ENCODE measurements around the gene FAM3D.
A peak's percentile ranks its signal among the peaks of the same experiment; 100 is the strongest.
"Not testable (repeated sequence)": the region's sequence is repeated elsewhere in the genome, so short reads cannot be mapped to it uniquely, and the experiment has no call there.

The FAM3D gene

DNA sequence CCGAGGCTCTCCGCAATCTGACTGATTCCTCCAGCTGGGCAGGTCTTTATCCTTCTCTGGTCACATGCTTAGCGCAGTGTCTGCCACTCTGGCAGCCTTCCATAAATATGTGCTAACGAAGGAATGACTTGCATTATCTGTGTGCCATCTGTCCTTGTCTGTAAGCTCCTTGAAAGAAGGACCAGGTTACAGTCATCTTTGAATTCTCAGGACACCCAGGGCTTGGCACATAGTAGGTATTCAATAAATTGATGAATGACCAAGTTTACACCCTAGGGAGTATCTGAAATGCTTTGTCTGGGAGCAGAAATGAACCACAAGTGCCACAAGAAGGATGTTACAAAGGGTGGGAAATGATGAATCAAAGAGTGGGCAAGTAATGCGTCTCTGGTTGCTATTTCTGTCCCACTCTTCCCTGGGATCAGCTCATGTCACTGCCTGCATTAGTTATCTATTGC is 16.5 kb upstream of the FAM3D start:
- peak; percentile 41 for DNase-seq

GRCh38 chr3:58681863-58682262 is 15.3 kb upstream of the FAM3D start:
- DNase-seq: no peak

GRCh38 chr3:58680879-58681525 is 14.4 kb upstream of the FAM3D start:
- DNase-seq: no peak

DNA sequence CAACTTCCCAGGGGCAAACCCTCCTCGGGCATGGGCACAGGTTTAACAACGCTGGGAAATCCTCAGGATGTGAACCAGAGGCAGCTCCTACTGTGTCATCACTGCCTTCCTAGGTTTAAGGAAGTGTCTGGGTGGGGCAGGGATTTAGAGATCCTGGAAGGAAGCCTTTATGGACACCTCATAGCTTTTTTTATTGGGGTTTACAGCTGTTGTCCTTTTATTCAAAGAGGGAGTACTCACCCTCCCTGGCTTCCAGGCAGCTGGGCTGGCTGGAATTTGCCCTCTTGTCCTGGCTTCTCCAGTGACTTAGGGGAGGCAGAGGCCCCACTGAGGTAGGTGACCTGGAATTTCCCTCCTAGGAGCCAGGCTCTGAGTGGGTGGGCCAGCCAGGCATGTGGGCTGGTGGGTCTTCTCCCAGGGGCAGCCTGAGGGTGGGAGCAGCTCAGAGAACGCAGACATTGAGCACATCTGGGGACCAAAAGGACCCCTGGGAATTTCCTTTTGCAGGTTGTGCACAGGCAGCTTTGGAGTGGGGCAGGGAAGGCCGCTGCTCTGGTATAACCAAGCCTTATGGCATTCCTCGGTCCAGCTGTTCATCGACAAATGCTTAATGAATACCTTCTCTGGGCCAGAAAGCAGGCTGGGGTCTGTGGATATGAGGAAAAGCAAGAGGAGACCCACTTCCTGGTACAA is 13.5 kb upstream of the FAM3D start:
- DNase-seq: no peak

GRCh38 chr3:58679446-58679845 is 12.9 kb upstream of the FAM3D start:
- DNase-seq: no peak

GRCh38 chr3:58678177-58678970 is 11.8 kb upstream of the FAM3D start:
- not testable (repeated sequence) for DNase-seq

DNA sequence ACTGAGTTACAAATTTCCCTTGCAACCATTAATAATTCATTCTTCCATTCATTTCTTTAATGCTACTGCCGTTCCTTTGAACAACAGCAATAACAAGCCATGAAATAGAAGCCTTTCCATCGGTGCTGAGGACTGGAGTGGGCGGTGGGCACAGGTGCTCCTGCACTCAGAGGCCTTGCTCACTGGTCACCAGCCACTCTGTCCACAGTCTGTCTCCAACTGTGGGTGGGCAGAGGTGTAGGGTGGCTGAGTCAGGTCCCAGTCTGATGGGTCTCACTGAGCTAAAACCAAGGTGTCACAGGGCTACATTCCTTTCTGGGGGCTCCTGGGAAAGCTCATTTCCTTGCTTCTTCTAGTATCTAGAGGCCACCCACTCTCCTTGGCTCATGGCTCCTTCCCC is 6.3 kb upstream of the FAM3D start:
- no peak for DNase-seq

DNA sequence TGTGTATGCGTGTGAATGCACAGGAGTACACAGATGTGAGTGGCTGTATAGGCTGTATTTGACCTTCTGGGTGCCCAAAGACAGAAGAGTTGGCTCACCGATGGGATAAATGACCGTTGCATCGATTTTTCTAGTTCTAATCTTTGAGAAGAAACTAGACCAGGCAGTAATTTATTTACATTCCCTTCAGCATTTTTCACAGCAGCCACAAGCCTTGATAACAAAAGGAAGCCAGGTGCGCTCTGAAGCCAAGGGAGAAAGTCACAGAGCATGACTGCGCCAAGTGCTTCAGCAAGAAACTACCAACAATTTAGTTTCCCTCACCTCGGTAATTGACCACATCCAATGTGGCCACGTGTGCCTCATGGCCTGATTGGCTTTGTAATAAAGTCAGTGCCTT is 5.9 kb upstream of the FAM3D start:
- DNase-seq: no peak

DNA sequence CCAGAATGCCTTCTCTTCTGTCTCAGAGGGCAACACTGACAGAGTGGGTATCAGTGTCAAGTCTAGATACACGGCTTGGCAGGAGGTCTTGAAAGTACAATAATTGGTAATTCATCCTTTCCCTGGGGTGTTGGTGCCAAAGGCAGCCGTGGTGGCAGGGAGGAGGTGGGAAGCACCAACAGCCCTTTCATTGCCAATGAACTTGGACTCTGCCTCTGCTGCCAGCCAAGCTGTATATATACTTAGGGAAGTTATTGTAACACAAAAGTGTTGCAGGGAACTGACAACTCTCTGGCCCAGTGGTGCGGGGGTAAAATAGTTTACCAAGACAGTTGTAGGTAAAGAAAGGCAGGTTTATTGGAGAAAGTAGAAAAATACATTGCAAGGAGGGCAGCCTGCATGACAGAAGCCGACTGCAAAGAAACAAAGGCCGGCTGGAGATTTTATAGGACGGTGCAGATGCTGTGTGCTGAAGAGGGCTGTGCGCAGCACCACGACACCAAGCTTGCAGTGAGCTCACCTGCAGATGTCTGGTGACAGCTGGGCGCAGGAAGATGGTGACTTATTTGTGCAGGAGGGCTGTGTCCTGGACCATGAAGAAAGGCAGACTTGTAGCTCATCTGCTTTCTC is 4.0 kb upstream of the FAM3D start:
- no peak for DNase-seq

- DNase-seq: no peak
Observed at GRCh38 chr3:58668247-58668646, 1.7 kb upstream of the FAM3D start.

GRCh38 chr3:58667704-58668103 is 1.1 kb upstream of the FAM3D start:
- DNase-seq: no peak

DNA sequence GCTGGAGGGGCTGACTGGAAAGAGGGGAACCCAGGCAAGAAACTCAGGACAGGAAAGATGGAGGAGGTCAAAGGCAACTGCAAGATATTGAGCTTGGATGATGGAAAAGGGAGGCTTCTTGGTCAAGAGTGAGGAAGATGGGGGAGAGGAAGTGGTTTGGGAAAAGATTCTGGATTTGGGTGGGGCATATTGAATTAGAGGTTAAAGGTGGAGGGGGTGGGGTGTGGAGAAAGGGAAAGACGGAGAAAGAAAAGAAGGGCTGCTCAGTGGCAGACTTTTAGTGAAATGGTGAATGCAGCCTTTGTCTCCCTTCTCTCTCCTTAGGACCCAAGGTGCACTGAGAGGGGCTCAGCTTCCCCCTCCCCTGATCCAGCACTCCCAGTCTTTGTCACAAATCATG is 655 bp upstream of the FAM3D start:
- DNase-seq: no peak

DNA sequence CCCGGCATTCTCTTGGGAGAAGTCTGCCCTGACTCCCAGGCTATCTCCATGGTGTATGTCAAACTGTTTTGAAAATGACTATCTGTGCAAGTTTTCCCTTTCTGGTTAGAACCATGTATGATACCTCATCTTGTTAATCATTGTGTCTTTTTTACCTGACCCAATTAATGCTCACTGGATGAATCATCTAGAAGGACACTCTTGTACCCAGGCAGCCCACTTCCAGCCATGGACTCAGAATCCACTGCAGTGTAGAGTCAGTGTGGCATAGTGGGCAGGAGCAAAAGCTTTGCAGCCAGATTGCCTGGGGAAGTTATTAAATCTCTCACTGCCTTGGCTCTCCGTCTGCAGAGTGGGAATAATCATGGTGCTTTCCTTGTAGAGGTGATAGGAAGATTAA is 1.2 kb downstream of the FAM3D start:
- DNase-seq: no peak

DNA sequence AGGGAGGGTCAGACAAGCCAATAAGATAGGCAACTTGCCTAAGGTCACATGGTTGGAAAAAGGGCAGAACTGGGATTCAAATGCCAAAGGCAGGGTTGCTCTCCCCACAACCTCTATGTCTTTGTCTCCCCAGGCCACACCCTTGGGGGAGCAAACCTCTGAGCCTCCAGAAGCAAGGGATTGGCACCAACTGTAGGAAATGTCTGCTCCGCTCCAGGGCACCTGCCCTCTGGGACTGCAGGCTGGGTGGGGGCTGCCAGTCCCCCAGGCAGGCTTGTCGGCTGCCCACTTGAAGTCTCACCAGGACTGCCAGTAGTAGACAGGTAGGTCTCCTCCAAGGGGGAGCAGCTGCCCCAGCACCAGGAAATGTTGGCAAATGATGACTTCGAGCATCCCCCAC is 2.0 kb downstream of the FAM3D start:
- no peak for DNase-seq

- DNase-seq: no peak
Observed at GRCh38 chr3:58661836-58662420, 4.6 kb downstream of the FAM3D start.

GRCh38 chr3:58660998-58661397 is 5.6 kb downstream of the FAM3D start:
- no peak for DNase-seq

- no peak for DNase-seq
Observed at GRCh38 chr3:58659051-58659675, 7.4 kb downstream of the FAM3D start.

- DNase-seq: no peak
Observed at GRCh38 chr3:58658508-58658907, 8.1 kb downstream of the FAM3D start.

GRCh38 chr3:58657571-58658141 is 8.9 kb downstream of the FAM3D start:
- DNase-seq: no peak

- no peak for DNase-seq
Observed at GRCh38 chr3:58657036-58657520, 9.5 kb downstream of the FAM3D start.

- DNase-seq: no peak
Observed at GRCh38 chr3:58656631-58657030, 9.9 kb downstream of the FAM3D start.

DNA sequence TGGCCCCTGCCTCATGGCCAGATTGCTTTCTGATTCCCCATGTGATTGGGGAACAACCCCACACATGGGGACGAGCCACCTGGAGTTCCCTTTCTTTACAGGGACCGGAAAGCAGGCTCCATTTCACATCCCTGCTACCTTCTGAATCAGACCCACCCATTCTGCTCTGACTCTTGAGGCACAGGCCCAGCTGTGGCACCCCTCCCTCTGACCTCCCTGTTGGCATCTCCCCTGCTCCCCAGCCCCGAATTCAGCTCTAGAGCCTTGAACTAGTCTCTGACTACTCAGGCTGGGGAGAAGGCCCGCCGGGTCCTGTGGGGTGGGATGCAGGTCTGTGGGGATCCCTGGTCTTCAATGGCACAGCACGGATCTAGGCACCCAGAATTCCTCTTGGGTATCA is 12.1 kb downstream of the FAM3D start:
- no peak for DNase-seq

Data from hematopoietic multipotent progenitor cell treated with erythropoietin and hydrocortisone succinate and interleukin-3 and kit ligand, for 8 days (in vitro differentiated cells).